ENCODE data around the gene MED29.

MED29 gene

DNA sequence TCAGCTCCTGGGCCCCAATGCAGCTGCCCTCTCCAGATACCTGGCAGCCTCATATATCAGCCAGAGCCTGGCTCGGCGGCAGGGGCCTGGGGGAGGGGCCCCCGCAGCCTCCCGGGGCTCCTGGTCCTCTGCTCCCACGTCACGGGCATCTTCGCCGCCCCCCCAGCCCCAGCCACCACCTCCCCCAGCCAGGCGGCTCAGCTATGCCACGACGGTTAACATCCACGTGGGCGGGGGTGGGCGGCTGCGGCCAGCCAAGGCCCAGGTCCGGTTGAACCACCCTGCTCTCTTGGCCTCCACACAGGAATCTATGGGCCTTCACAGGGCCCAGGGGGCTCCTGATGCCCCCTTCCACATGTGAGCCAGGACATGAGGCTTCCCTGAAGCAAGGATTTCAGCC is 33.8 kb downstream of the MED29 start:
- TF ChIP-seq REST (IDR thresholded peaks at IDR 0.05; ENCODE audit: insufficient read depth in 1 of 2, low read depth in 2 of 2, low read length in 2 of 2) = no peak
- TF ChIP-seq TAF1 (IDR thresholded peaks at IDR 0.05; ENCODE audit: borderline replicate concordance, insufficient read depth, low read length) = no peak
- no peak for TF ChIP-seq FOXP2 (optimal IDR thresholded peaks at IDR 0.05; ENCODE audit: borderline replicate concordance, extremely low read depth, extremely low read length, insufficient read depth)
- no peak for TF ChIP-seq POLR2AphosphoS5 (IDR thresholded peaks at IDR 0.05; ENCODE audit: low read depth, low read length)
- no peak for TF ChIP-seq SIN3A (IDR thresholded peaks at IDR 0.05; ENCODE audit: borderline replicate concordance, insufficient read depth, low read length)

- TF ChIP-seq REST (IDR thresholded peaks at IDR 0.05; ENCODE audit: insufficient read depth in 1 of 2, low read depth in 2 of 2, low read length in 2 of 2) = no peak
- TF ChIP-seq TAF1 (IDR thresholded peaks at IDR 0.05; ENCODE audit: borderline replicate concordance, insufficient read depth, low read length) = no peak
- no peak for TF ChIP-seq FOXP2 (optimal IDR thresholded peaks at IDR 0.05; ENCODE audit: borderline replicate concordance, extremely low read depth, extremely low read length, insufficient read depth)
- TF ChIP-seq SIN3A (IDR thresholded peaks at IDR 0.05; ENCODE audit: borderline replicate concordance, insufficient read depth, low read length) = no peak
- no peak; the same call in 1 of the 2 replicates for TF ChIP-seq POLR2AphosphoS5 (IDR thresholded peaks at IDR 0.05; ENCODE audit: low read depth, low read length)
Measured at GRCh38 chr19:39425744-39426143, 34.6 kb downstream of the MED29 start.

DNA sequence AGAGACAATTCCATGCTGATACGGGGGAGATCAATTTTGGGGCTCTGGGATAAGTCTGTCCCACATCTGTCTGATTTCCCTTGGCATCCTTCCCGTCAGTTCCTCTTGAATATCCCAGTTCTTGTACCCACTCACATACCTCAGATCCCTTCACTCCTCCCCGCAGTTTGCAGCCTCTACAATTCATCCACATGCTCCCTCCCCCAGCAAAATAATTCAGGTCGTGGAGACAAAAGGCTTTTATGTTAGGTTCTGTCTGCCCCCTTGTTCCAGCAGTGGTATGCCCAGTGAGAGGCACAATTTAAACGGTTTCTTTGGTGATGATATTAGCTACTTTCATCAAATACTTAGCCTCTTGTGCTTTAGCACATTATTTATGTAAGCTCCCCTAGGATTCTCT is 35.0 kb downstream of the MED29 start:
- TF ChIP-seq POLR2AphosphoS5 (IDR thresholded peaks at IDR 0.05; ENCODE audit: low read depth, low read length) = no peak
- no peak for TF ChIP-seq TAF1 (IDR thresholded peaks at IDR 0.05; ENCODE audit: borderline replicate concordance, insufficient read depth, low read length)
- no peak for TF ChIP-seq REST (IDR thresholded peaks at IDR 0.05; ENCODE audit: insufficient read depth in 1 of 2, low read depth in 2 of 2, low read length in 2 of 2)
- no peak for TF ChIP-seq SIN3A (IDR thresholded peaks at IDR 0.05; ENCODE audit: borderline replicate concordance, insufficient read depth, low read length)
- no peak for TF ChIP-seq FOXP2 (optimal IDR thresholded peaks at IDR 0.05; ENCODE audit: borderline replicate concordance, extremely low read depth, extremely low read length, insufficient read depth)

- no peak for TF ChIP-seq SIN3A (IDR thresholded peaks at IDR 0.05; ENCODE audit: borderline replicate concordance, insufficient read depth, low read length)
- TF ChIP-seq POLR2AphosphoS5 (IDR thresholded peaks at IDR 0.05; ENCODE audit: low read depth, low read length) = no peak
- no peak for TF ChIP-seq TAF1 (IDR thresholded peaks at IDR 0.05; ENCODE audit: borderline replicate concordance, insufficient read depth, low read length)
- TF ChIP-seq REST (IDR thresholded peaks at IDR 0.05; ENCODE audit: insufficient read depth in 1 of 2, low read depth in 2 of 2, low read length in 2 of 2) = no peak
- TF ChIP-seq FOXP2 (optimal IDR thresholded peaks at IDR 0.05; ENCODE audit: borderline replicate concordance, extremely low read depth, extremely low read length, insufficient read depth) = no peak
Measured at GRCh38 chr19:39427707-39428106, 36.5 kb downstream of the MED29 start.
